ENCODE data around the gene LMF1.
"Not testable (repeated sequence)": the region's sequence is repeated elsewhere in the genome, so short reads cannot be mapped to it uniquely, and the experiment has no call there.

Gene LMF1

DNA sequence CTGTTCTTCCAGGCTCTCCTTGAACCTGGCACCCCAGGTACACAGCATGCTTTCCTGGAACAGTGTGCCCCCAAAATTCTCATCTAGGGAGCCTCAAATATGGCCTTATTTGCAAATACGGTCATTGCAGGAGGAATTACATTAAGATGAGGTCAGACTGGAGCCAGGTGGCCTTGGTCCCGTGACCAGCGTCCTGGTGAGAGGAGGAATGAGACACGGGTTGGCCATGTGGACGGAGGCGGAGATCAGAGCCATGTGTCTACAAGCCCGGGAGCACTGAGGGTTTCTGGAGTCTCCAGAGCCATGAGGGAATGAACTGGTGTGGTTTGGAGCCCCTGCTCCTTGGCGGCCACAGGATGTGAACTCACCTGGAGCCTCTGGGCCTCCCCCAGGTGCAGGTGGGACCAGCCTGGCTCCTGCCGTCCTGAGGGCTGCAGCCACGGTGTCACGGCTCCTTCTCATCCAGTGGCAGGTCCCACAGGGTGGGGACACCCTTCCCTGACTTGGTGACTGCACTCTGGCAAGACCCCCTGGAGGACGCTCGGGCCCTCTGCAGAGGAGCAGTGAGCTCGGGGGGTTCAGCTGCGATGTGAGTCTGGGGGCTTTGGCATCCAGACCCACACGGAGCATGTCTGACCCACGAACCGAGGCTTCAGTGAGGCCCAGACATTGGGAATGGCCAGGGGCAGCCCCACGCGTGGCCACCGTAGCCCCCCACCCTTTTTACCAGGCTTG is 148.4 kb downstream of the LMF1 start:
- TF ChIP-seq CTCF (IDR thresholded peaks at IDR 0.05) = no peak
- H3K9me3 ChIP-seq (ENCODE audit: control insufficient read depth, low read length) = no peaks in the 10 kb centered on the region
- H3K9ac ChIP-seq = no peak overlapping the region
- H3K4me3 ChIP-seq (ENCODE audit: low read depth, low read length) = no peak overlapping the region
- no peaks in the 10 kb centered on the region for H3K4me1 ChIP-seq
- no peaks in the 10 kb centered on the region for H3K79me2 ChIP-seq
- no peaks in the 10 kb centered on the region for H3K36me3 ChIP-seq (ENCODE audit: control insufficient read depth, insufficient read depth, low read length)
- no peak overlapping the region for H3K27ac ChIP-seq
- H2AFZ ChIP-seq = no peak overlapping the region
- no peak overlapping the region for H3K4me2 ChIP-seq (ENCODE audit: low read length)
- no peaks in the 10 kb centered on the region for H3K27me3 ChIP-seq (ENCODE audit: control insufficient read depth, insufficient read depth, low read length)

- H3K27me3 ChIP-seq (ENCODE audit: control insufficient read depth, insufficient read depth, low read length) = no peaks in the 10 kb centered on the region
Measured at GRCh38 chr16:821751-822150, 149.0 kb downstream of the LMF1 start.

GRCh38 chr16:820748-821147 is 150.0 kb downstream of the LMF1 start:
- H3K79me2 ChIP-seq = no peaks in the 10 kb centered on the region

More at GRCh38 chr16:821751-822150, 149.0 kb downstream of the LMF1 start:
- H3K4me1 ChIP-seq = no peaks in the 10 kb centered on the region
- no peaks in the 10 kb centered on the region for H3K79me2 ChIP-seq
- H3K9me3 ChIP-seq (ENCODE audit: control insufficient read depth, low read length) = no peaks in the 10 kb centered on the region
- H2AFZ ChIP-seq = no peak overlapping the region
- no peak overlapping the region for H3K27ac ChIP-seq
- TF ChIP-seq CTCF (IDR thresholded peaks at IDR 0.05) = no peak
- no peak overlapping the region for H3K4me2 ChIP-seq (ENCODE audit: low read length)
- H3K9ac ChIP-seq = no peak overlapping the region
- H3K4me3 ChIP-seq (ENCODE audit: low read depth, low read length) = no peak overlapping the region
- no peaks in the 10 kb centered on the region for H3K36me3 ChIP-seq (ENCODE audit: control insufficient read depth, insufficient read depth, low read length)

GRCh38 chr16:820044-820408 is 150.8 kb downstream of the LMF1 start:
- not testable (repeated sequence) for H2AFZ ChIP-seq, H3K27ac ChIP-seq

More at GRCh38 chr16:820748-821147, 150.0 kb downstream of the LMF1 start:
- Histone ChIP-seq H2AFZ (no peak overlapping the region), H3K9ac (no peak overlapping the region), H3K36me3 (ENCODE audit: control insufficient read depth, insufficient read depth, low read length) (no peaks in the 10 kb centered on the region), H3K27ac (no peak overlapping the region), H3K27me3 (ENCODE audit: control insufficient read depth, insufficient read depth, low read length) (no peaks in the 10 kb centered on the region), H3K9me3 (ENCODE audit: control insufficient read depth, low read length) (no peaks in the 10 kb centered on the region), H3K4me2 (ENCODE audit: low read length) (no peak overlapping the region), H3K4me1 (no peaks in the 10 kb centered on the region), H3K4me3 (ENCODE audit: low read depth, low read length) (no peak overlapping the region)
- no peak for TF ChIP-seq CTCF (IDR thresholded peaks at IDR 0.05)

GRCh38 chr16:819336-820043 is 151.3 kb downstream of the LMF1 start:
- H3K27me3 ChIP-seq (ENCODE audit: control insufficient read depth, insufficient read depth, low read length) = no peaks in the 10 kb centered on the region
- H3K79me2 ChIP-seq = no peaks in the 10 kb centered on the region
- no peak overlapping the region for H3K4me2 ChIP-seq (ENCODE audit: low read length)
- H2AFZ ChIP-seq = no peak overlapping the region
- H3K4me1 ChIP-seq = no peaks in the 10 kb centered on the region
- no peak overlapping the region for H3K27ac ChIP-seq
- no peaks in the 10 kb centered on the region for H3K9me3 ChIP-seq (ENCODE audit: control insufficient read depth, low read length)
- H3K36me3 ChIP-seq (ENCODE audit: control insufficient read depth, insufficient read depth, low read length) = no peaks in the 10 kb centered on the region
- no peak overlapping the region for H3K9ac ChIP-seq
- H3K4me3 ChIP-seq (ENCODE audit: low read depth, low read length) = no peak overlapping the region
- TF ChIP-seq CTCF (IDR thresholded peaks at IDR 0.05) = no peak

More at GRCh38 chr16:820044-820408, 150.8 kb downstream of the LMF1 start:
- H3K79me2 ChIP-seq; H3K36me3 ChIP-seq (ENCODE audit: control insufficient read depth, insufficient read depth, low read length); H3K27me3 ChIP-seq (ENCODE audit: control insufficient read depth, insufficient read depth, low read length); H3K4me2 ChIP-seq (ENCODE audit: low read length); H3K9me3 ChIP-seq (ENCODE audit: control insufficient read depth, low read length); H3K9ac ChIP-seq; H3K4me3 ChIP-seq (ENCODE audit: low read depth, low read length); H3K4me1 ChIP-seq: not testable (repeated sequence)

Measured in parathyroid adenoma (tissue), 2 donors.